OCI-LY1 (cell line): ENCODE measurements around the gene DLX1.

ENCODE experiments used
- EZH2 ChIP-seq: fragments of 200-600 bp; sonication (generic), shearing (Covaris generic); IDR thresholded peaks from 2 replicates; pipeline ENCODE4 v1.8.0; 2017; ENCODE audit warnings: borderline replicate concordance, mixed run types, mild to moderate bottlenecking, antibody characterized with exemption, low read length, moderate library complexity, mixed read lengths
- TF ChIP-seq, protein P1 (sequence below): fragments of 200-600 bp; sonication (generic), shearing (Covaris generic); IDR thresholded peaks from 2 replicates; pipeline ENCODE4 v1.5.1; 2017; ENCODE audit warnings: mild to moderate bottlenecking, antibody characterized with exemption, low read length, moderate library complexity, mixed read lengths

DNA sequence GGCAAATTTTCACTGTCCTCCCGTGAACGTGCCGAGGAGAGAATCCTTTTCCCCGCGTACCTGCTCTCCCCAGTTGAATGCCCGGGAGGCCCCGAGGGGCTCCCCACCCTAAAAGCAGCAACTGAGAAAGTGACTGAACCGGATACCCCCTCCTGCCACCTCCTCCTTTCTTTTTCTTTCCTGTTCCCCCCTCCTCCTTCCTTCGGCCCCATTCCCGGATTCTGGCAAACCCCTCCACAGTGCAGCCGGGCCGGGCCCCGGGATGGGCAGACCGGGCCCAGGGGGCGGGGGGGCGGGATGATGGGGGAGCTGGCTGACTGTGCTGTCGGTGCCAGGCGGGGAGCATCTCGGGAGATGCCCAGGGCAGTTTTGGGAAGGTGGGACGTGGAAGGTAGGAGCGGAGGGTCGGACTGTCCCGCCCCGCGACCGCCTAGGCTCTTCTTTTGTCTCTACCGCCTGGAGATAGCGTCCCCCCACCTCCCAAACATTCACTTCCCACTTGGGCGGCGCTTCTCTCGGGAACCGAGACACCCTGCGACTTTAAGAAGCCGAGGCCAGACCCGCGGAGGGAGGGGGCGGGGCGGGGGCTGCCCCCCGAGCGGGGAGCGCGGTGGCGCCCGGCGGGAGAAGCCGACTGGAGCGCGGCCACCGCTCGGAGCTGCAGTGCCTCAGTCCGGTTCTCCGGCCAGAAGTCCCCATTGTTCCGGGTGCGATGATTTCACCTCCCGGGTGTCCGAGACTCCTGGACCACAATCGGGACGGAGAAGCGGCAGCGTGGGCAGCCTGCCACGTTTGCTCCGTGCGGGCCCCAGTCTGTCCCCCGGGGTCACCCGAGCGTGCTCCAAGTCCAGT lies 9.2 kb downstream of the DLX1 start:
- TF ChIP-seq, protein P1, sequence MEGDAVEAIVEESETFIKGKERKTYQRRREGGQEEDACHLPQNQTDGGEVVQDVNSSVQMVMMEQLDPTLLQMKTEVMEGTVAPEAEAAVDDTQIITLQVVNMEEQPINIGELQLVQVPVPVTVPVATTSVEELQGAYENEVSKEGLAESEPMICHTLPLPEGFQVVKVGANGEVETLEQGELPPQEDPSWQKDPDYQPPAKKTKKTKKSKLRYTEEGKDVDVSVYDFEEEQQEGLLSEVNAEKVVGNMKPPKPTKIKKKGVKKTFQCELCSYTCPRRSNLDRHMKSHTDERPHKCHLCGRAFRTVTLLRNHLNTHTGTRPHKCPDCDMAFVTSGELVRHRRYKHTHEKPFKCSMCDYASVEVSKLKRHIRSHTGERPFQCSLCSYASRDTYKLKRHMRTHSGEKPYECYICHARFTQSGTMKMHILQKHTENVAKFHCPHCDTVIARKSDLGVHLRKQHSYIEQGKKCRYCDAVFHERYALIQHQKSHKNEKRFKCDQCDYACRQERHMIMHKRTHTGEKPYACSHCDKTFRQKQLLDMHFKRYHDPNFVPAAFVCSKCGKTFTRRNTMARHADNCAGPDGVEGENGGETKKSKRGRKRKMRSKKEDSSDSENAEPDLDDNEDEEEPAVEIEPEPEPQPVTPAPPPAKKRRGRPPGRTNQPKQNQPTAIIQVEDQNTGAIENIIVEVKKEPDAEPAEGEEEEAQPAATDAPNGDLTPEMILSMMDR: no peak
- TF ChIP-seq EZH2: no peak
